ENCODE data around the gene IL17RC. TPM values are rescaled to one million over a fixed set of nuclear protein-coding genes. Genes with fewer than 3 reads are reported as not detected.

The IL17RC gene
- polyA plus RNA-seq, 3 donors, result 8.3 to 17.9 (median 9.3) TPM

DNA sequence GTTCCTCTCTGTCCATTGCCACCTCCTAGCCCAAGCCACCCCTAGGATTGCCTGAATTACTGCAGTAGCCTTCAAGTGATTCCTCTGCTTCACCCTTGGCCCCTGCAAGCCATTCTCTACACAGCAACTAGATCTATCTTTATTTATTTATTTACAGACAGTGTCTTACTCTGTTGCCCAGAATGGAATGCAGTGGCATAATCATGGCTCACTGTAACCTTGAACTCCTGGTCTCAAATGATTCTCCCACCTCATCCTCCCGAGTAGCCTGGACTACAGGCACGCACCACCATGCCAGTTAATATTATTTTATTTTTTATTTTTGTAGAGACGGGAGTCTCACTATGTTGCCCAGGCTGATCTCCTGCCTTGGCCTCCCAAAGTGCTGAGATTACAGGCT is 28.4 kb upstream of the IL17RC start:
- intact Hi-C loops (cut with micrococcal nuclease), result no loop called here
- H3K4me1 ChIP-seq (ENCODE audit: control insufficient read depth in 1 of 2, insufficient read depth in 2 of 2, low read length in 2 of 2), result peaks cover 12 to 16% of the 10 kb centered on the region in 2 donors
- peaks cover 31% of the 10 kb centered on the region for H3K79me2 ChIP-seq (ENCODE audit: insufficient read depth, low read length)
- peak overlapping the region; percentile 48 for H2AFZ ChIP-seq (ENCODE audit: insufficient read depth, low read depth, low read length, poor library complexity, severe bottlenecking)
- peaks cover 12 to 14% of the 10 kb centered on the region in 2 donors for H3K36me3 Mint-ChIP-seq
- H4K20me1 ChIP-seq (ENCODE audit: insufficient read depth, low read length), result peaks cover 8% of the 10 kb centered on the region
- TF ChIP-seq, protein P1, sequence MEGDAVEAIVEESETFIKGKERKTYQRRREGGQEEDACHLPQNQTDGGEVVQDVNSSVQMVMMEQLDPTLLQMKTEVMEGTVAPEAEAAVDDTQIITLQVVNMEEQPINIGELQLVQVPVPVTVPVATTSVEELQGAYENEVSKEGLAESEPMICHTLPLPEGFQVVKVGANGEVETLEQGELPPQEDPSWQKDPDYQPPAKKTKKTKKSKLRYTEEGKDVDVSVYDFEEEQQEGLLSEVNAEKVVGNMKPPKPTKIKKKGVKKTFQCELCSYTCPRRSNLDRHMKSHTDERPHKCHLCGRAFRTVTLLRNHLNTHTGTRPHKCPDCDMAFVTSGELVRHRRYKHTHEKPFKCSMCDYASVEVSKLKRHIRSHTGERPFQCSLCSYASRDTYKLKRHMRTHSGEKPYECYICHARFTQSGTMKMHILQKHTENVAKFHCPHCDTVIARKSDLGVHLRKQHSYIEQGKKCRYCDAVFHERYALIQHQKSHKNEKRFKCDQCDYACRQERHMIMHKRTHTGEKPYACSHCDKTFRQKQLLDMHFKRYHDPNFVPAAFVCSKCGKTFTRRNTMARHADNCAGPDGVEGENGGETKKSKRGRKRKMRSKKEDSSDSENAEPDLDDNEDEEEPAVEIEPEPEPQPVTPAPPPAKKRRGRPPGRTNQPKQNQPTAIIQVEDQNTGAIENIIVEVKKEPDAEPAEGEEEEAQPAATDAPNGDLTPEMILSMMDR (IDR thresholded peaks at IDR 0.05), result no peak
- H3K4me3 ChIP-seq (replicated peaks in 1 of 3; ENCODE audit: low read depth in 2 of 3, low read length in 3 of 3), result no peak overlapping the region
- no peak overlapping the region for H3K27ac ChIP-seq (ENCODE audit: low read depth in 1 of 2, low read length in 2 of 2)
- no peak for DNase-seq
- no peak overlapping the region for H3K9ac ChIP-seq (ENCODE audit: insufficient read depth, low read length, poor library complexity, severe bottlenecking)
- no CpG with 5 or more reads among the region's 3 CpGs for WGBS (ENCODE audit: insufficient coverage)
- no peaks in the 10 kb centered on the region for H3K9me3 ChIP-seq (replicated peaks in 1 of 2; ENCODE audit: control insufficient read depth in 1 of 2, insufficient read depth in 1 of 2, low read length in 2 of 2)
- H3K4me3 Mint-ChIP-seq, result no peak overlapping the region
- H3K27ac Mint-ChIP-seq, result peak overlapping the region in 1 of 7 donors; percentile 18
- no peak overlapping the region for H3K4me2 ChIP-seq (replicated peaks; ENCODE audit: extremely low read depth, low read length, poor library complexity, severe bottlenecking)
- H3K9me3 Mint-ChIP-seq, result peaks cover 0 to 2% (median 0%) of the 10 kb centered on the region in 7 donors
- H3K27me3 ChIP-seq (ENCODE audit: control insufficient read depth in 2 of 2, insufficient read depth in 2 of 2, low read length in 2 of 2), result no peaks in the 10 kb centered on the region
- H3K36me3 ChIP-seq (replicated peaks in 1 of 2; ENCODE audit: control insufficient read depth in 1 of 2, insufficient read depth in 2 of 2, low read length in 2 of 2), result peaks cover 10 to 13% of the 10 kb centered on the region in 2 donors
- peaks cover 21% of the 10 kb centered on the region for H3K4me1 Mint-ChIP-seq
- H3K27me3 Mint-ChIP-seq (ENCODE audit: low read depth in 3 of 3), result peaks cover 2% of the 10 kb centered on the region in 3 donors

- WGBS (ENCODE audit: insufficient coverage), result no CpG with 5 or more reads among the region's 5 CpGs
- H3K79me2 ChIP-seq (ENCODE audit: insufficient read depth, low read length), result peaks cover 32% of the 10 kb centered on the region
- H3K4me3 ChIP-seq (replicated peaks in 1 of 3; ENCODE audit: low read depth in 2 of 3, low read length in 3 of 3), result no peak overlapping the region
- Mint-ChIP-seq H3K4me1 (peaks cover 24% of the 10 kb centered on the region), H3K4me3 (no peak overlapping the region), H3K9me3 (peaks cover 0 to 2% (median 0%) of the 10 kb centered on the region in 7 donors), H3K27ac (peak overlapping the region in 3 of 7 donors; percentile 60 to 89 (median 73)), H3K36me3 (peaks cover 17 to 19% of the 10 kb centered on the region in 2 donors), H3K27me3 (ENCODE audit: low read depth in 3 of 3) (peaks cover 0 to 2% (median 2%) of the 10 kb centered on the region in 3 donors)
- peak overlapping the region; percentile 94 for H2AFZ ChIP-seq (ENCODE audit: insufficient read depth, low read depth, low read length, poor library complexity, severe bottlenecking)
- DNase-seq, result no peak
- peaks cover 10 to 21% of the 10 kb centered on the region in 2 donors for H3K36me3 ChIP-seq (replicated peaks in 1 of 2; ENCODE audit: control insufficient read depth in 1 of 2, insufficient read depth in 2 of 2, low read length in 2 of 2)
- no peaks in the 10 kb centered on the region for H3K9me3 ChIP-seq (replicated peaks in 1 of 2; ENCODE audit: control insufficient read depth in 1 of 2, insufficient read depth in 1 of 2, low read length in 2 of 2)
- H4K20me1 ChIP-seq (ENCODE audit: insufficient read depth, low read length), result peaks cover 8% of the 10 kb centered on the region
- H3K27me3 ChIP-seq (ENCODE audit: control insufficient read depth in 2 of 2, insufficient read depth in 2 of 2, low read length in 2 of 2), result no peaks in the 10 kb centered on the region
- no peak overlapping the region for H3K9ac ChIP-seq (ENCODE audit: insufficient read depth, low read length, poor library complexity, severe bottlenecking)
- intact Hi-C loops (cut with micrococcal nuclease), result no loop called here
- peaks cover 12 to 16% of the 10 kb centered on the region in 2 donors for H3K4me1 ChIP-seq (ENCODE audit: control insufficient read depth in 1 of 2, insufficient read depth in 2 of 2, low read length in 2 of 2)
- TF ChIP-seq, protein P1 (IDR thresholded peaks at IDR 0.05), result no peak
- peak overlapping the region in 1 of 2 donors; percentile 99 for H3K27ac ChIP-seq (ENCODE audit: low read depth in 1 of 2, low read length in 2 of 2)
- no peak overlapping the region for H3K4me2 ChIP-seq (replicated peaks; ENCODE audit: extremely low read depth, low read length, poor library complexity, severe bottlenecking)
Measured at GRCh38 chr3:9889405-9889804, 27.5 kb upstream of the IL17RC start.
